ENCODE measurements around the gene UBLCP1.

DNA sequence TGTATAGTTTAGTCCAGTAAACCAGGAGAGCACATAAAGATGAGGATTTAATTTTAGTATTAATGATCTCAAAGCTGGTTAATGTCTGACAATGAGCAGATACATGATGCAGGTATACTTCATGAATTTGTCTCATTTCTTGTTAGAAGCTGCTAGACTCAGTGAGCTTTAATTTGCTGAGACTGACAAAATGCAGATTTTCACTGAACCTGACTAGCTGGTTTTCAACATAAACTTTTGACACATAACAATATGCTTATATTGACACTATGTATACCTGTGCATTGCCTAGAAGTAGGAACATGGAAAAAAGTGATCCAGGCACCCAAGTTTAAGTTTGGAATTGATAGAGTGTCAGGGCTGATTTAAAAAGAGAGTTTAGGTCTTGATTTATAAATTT is 10.8 kb downstream of the UBLCP1 start:
- TF ChIP-seq, protein P1, sequence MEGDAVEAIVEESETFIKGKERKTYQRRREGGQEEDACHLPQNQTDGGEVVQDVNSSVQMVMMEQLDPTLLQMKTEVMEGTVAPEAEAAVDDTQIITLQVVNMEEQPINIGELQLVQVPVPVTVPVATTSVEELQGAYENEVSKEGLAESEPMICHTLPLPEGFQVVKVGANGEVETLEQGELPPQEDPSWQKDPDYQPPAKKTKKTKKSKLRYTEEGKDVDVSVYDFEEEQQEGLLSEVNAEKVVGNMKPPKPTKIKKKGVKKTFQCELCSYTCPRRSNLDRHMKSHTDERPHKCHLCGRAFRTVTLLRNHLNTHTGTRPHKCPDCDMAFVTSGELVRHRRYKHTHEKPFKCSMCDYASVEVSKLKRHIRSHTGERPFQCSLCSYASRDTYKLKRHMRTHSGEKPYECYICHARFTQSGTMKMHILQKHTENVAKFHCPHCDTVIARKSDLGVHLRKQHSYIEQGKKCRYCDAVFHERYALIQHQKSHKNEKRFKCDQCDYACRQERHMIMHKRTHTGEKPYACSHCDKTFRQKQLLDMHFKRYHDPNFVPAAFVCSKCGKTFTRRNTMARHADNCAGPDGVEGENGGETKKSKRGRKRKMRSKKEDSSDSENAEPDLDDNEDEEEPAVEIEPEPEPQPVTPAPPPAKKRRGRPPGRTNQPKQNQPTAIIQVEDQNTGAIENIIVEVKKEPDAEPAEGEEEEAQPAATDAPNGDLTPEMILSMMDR (IDR thresholded peaks at IDR 0.05) = no peak
- no peak for TF ChIP-seq POLR2A (IDR thresholded peaks at IDR 0.05)

Data from testis (tissue), 2 donors.